ENCODE results near the gene PEX14. TPM values are rescaled to one million over a fixed set of nuclear protein-coding genes. Genes with fewer than 3 reads are reported as not detected.

Gene PEX14
- total RNA-seq, 6 experiments from 2014 or later, result 10.5 to 26.5 (median 16.5) TPM

DNA sequence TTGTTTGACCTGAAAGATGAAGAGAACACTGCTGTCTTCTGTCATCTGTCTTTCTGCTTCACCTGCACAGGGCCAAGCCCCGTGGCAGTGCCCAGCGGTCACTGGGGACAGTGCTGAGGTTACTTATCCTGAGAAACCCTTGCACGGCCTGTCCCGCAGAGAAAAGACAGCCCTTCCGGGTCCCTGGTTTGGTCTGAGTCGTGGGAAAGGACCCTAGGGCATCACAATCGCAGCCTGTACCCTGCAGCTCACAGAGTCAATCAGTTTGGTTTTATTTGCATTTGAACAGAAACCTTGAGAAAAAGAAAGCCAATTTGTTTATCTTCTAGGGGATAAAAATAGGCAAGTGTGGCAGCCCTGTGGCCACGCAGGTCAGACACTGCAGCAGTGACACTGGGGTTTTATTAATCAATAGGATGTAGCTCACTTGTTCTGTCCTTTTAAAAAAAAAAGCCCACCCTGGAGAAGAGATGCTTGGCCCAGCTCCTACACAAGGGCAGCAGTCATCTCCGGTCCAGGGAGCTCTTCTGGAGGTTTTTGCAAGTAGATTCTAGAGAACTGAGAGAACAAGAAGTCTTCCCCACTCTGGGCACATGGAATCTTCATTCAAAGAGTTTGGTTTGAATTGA is 120.0 kb downstream of the PEX14 start:
- H3K4me1 ChIP-seq, result peaks cover 0 to 53% (median 22%) of the 10 kb centered on the region in 4 donors
- no peaks in the 10 kb centered on the region for H3K36me3 ChIP-seq
- no peak overlapping the region for H3K4me3 ChIP-seq
- H3K9me3 ChIP-seq, result no peaks in the 10 kb centered on the region
- no peak for DNase-seq
- ATAC-seq, result peak in 2 of 4 donors; percentile 6 to 7
- no peaks in the 10 kb centered on the region for H3K27me3 ChIP-seq
- WGBS (ENCODE audit: insufficient coverage, low coverage, low lambda C conversion rate, missing lambda C conversion rate), result 23% methylated on average over 9 of the region's 9 CpGs
- TF ChIP-seq POLR2A (IDR thresholded peaks at IDR 0.05), result no peak
- intact Hi-C loops (cut with DNase I), result no loop called here
- H3K27ac ChIP-seq, result peak overlapping the region in 1 of 3 donors; percentile 34

DNA sequence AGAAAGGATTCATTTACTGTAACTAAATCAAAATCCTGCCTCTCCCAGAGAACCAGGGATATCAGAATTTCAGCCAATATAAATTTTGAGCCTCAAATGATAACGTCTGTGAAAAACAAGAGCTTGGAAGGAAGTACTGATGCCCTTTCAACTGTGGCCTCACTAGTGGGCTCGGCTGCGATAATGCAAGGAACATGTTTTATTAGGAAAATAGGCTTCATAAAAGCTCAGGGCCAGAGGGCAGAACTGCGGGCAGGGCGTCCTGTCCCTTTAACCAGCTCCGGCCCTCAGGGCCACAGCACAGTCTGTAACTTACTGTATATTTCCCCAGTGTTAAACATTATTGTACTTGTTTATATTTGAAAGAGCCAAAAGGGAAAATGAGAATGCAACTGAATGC is 122.0 kb downstream of the PEX14 start:
- H3K27me3 ChIP-seq, result no peaks in the 10 kb centered on the region
- no peak overlapping the region for H3K27ac ChIP-seq
- H3K9me3 ChIP-seq, result no peaks in the 10 kb centered on the region
- intact Hi-C loops (cut with DNase I), result no loop called here
- TF ChIP-seq, protein P1, sequence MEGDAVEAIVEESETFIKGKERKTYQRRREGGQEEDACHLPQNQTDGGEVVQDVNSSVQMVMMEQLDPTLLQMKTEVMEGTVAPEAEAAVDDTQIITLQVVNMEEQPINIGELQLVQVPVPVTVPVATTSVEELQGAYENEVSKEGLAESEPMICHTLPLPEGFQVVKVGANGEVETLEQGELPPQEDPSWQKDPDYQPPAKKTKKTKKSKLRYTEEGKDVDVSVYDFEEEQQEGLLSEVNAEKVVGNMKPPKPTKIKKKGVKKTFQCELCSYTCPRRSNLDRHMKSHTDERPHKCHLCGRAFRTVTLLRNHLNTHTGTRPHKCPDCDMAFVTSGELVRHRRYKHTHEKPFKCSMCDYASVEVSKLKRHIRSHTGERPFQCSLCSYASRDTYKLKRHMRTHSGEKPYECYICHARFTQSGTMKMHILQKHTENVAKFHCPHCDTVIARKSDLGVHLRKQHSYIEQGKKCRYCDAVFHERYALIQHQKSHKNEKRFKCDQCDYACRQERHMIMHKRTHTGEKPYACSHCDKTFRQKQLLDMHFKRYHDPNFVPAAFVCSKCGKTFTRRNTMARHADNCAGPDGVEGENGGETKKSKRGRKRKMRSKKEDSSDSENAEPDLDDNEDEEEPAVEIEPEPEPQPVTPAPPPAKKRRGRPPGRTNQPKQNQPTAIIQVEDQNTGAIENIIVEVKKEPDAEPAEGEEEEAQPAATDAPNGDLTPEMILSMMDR (IDR thresholded peaks at IDR 0.05), result no peak
- no peak for TF ChIP-seq POLR2A (IDR thresholded peaks at IDR 0.05)
- 51% methylated on average over 6 of the region's 6 CpGs for WGBS (ENCODE audit: insufficient coverage, low coverage, low lambda C conversion rate, missing lambda C conversion rate)
- DNase-seq, result no peak
- no peaks in the 10 kb centered on the region for H3K36me3 ChIP-seq
- H3K4me3 ChIP-seq, result no peak overlapping the region
- peak in 1 of 4 donors; percentile 24 for ATAC-seq
- H3K4me1 ChIP-seq, result peaks cover 0 to 52% (median 20%) of the 10 kb centered on the region in 4 donors

DNA sequence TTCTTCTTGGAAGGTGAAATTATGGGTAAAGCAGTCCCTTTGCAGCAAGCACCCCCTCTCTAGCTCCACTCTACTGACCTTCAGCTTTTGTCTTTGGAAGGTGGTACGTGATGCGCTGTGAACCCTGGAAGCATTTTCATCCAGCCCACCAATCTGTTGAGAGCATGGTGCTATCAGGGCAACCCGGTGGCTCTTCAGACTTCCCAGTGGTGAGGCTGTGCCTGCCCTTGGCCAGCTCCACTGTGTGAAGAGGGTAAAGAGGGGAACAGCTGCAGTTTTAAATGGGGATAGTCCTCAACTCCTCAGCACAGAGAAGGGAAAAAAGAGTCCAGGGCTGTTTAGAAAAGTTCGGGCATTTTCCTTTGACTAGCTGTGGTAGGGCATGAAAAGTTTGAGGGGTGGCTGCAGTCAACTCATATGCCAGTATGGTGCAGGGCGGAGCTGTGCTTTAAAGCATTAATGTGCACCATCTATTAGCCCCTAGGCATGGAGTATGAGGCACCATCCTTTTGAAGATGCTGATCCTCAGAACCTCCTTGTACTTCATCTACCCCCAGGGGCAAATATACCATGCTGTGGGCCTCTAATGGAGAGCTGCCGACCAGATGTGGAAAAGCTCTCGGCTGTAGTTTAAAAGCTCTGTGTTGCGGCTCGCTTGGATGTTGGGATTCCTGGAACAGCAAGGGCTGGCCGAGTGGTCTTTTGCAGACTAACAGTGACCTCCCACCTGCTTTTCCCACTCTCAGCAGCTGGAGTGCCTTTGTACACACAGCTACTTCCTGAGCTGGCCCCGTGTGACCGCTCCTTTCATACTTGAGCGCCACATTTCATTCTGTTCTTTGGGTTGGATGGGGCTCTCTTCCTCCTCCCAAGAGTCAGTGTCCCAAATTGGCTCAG is 123.0 kb downstream of the PEX14 start:
- intact Hi-C loops (cut with DNase I), result no loop called here
- H3K27ac ChIP-seq, result no peak overlapping the region
- peaks cover 0 to 53% (median 22%) of the 10 kb centered on the region in 4 donors for H3K4me1 ChIP-seq
- H3K36me3 ChIP-seq, result no peaks in the 10 kb centered on the region
- TF ChIP-seq, protein P1 (IDR thresholded peaks at IDR 0.05), result no peak
- TF ChIP-seq POLR2A (IDR thresholded peaks at IDR 0.05), result no peak
- H3K27me3 ChIP-seq, result no peaks in the 10 kb centered on the region
- H3K4me3 ChIP-seq, result no peak overlapping the region
- ATAC-seq, result no peak
- H3K9me3 ChIP-seq, result no peaks in the 10 kb centered on the region
- no peak for DNase-seq
- WGBS (ENCODE audit: insufficient coverage, low coverage, low lambda C conversion rate, missing lambda C conversion rate), result 90% methylated on average over 11 of the region's 13 CpGs

DNA sequence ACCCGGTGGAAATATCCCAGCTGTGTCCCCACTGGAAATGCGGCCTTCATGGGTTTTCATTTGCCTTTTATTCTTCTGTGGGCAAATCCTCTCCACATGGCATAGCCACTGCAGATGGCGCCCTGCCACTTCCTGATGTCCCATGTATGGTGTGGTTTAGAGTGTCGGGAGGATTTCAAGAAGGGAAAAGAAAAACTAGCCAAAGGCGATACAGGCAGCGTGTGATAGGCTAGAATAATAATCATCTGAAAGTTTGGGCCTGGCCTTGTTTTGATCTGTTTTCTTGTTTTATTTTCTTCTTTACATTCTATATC is 123.6 kb downstream of the PEX14 start:
- Histone ChIP-seq H3K36me3 (no peaks in the 10 kb centered on the region), H3K27ac (peak overlapping the region; percentile 45 to 54 (median 53)), H3K9me3 (no peaks in the 10 kb centered on the region), H3K4me3 (no peak overlapping the region), H3K4me1 (peaks cover 0 to 56% (median 25%) of the 10 kb centered on the region in 4 donors), H3K27me3 (no peaks in the 10 kb centered on the region)
- peak in 2 of 4 donors; percentile 5 to 7 for ATAC-seq
- intact Hi-C loops (cut with DNase I), result no loop called here
- no peak for TF ChIP-seq POLR2A (IDR thresholded peaks at IDR 0.05)
- TF ChIP-seq, protein P1 (IDR thresholded peaks at IDR 0.05), result no peak
- DNase-seq, result no peak
- WGBS (ENCODE audit: insufficient coverage, low coverage, low lambda C conversion rate, missing lambda C conversion rate), result 78% methylated on average over 6 of the region's 6 CpGs
